B cell (primary cell): ENCODE measurements around the gene GALNT10.

Experiments
- EZH2 ChIP-seq: IDR thresholded peaks from 2 replicates; pipeline ENCODE4 v1.6.1; 2012; ENCODE audit warnings: borderline replicate concordance, low read depth, mild to moderate bottlenecking, moderate library complexity, low read length; ENCODE audit not compliant: insufficient read depth, poor library complexity, severe bottlenecking
- TF ChIP-seq, protein P1 (sequence below): fragments of 200-600 bp; IDR thresholded peaks from one replicate; pipeline ENCODE4 v1.8.0; 2022; ENCODE audit warnings: antibody characterized with exemption, mild to moderate bottlenecking

DNA sequence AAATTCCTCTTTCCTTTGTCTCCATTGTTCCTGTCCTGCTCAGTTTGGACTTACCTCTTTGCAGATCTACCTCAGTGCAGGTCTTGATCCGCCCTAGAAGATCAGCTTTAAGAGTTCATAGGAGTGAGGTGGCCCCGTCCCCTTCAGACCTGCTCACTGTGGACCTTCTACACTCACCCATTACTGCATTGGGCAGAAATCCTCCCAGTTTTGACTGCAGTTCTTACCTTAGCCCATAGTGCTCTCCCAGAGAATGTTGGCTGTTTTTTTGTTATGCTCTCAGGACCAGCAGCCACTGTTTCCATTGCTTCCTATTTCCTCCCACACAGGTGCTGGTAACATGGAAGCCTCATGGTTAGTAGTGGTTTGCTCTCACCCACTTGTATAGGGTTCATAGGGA, 63.3 kb downstream of the GALNT10 start:
- TF ChIP-seq, protein P1, sequence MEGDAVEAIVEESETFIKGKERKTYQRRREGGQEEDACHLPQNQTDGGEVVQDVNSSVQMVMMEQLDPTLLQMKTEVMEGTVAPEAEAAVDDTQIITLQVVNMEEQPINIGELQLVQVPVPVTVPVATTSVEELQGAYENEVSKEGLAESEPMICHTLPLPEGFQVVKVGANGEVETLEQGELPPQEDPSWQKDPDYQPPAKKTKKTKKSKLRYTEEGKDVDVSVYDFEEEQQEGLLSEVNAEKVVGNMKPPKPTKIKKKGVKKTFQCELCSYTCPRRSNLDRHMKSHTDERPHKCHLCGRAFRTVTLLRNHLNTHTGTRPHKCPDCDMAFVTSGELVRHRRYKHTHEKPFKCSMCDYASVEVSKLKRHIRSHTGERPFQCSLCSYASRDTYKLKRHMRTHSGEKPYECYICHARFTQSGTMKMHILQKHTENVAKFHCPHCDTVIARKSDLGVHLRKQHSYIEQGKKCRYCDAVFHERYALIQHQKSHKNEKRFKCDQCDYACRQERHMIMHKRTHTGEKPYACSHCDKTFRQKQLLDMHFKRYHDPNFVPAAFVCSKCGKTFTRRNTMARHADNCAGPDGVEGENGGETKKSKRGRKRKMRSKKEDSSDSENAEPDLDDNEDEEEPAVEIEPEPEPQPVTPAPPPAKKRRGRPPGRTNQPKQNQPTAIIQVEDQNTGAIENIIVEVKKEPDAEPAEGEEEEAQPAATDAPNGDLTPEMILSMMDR = no peak
- TF ChIP-seq EZH2 = no peak
